HCT116 (cell line): ENCODE results near the gene PRMT7. TPM values are rescaled to one million over a fixed set of nuclear protein-coding genes. Genes with fewer than 3 reads are reported as not detected.

Experiments used
- ATAC-seq: fragments of 200-7000 bp; cut with Tn5 transposase; 2 replicates; pipeline ENCODE4 v1.9.1; 2020; ENCODE audit warnings: mild to moderate bottlenecking, moderate library complexity
- BruUV-seq: library from RNA; stranded (reverse); fragments of 400-500 nt; replicated peaks from 2 replicates; lab custom pipeline; 2021; lab: Mats Ljungman, UMichigan
- CTCF ChIA-PET: fragments of 300-600 bp; sonication (Branson Sonifier 250); formaldehyde crosslinking; loops from one replicate; lab custom pipeline; 2021; ENCODE audit warnings: antibody characterized with exemption; lab: Charles Lee
- POLR2A ChIA-PET: fragments of 300-600, 350-600 bp; sonication (Branson Sonifier 250); formaldehyde crosslinking; loops from one replicate; lab custom pipeline; 2021; ENCODE audit warnings: antibody characterized with exemption; lab: Charles Lee
- RAD21 ChIA-PET, 2 experiments: fragments of 300-600 bp; sonication (Branson Sonifier 250); formaldehyde crosslinking; loops; one replicate each; lab custom pipeline; 2023; ENCODE audit warnings: low total read pairs in 2 of 2; ENCODE audit not compliant: uncharacterized antibody in 2 of 2, unreplicated experiment in 2 of 2, low non-redundant PET in 1 of 2; lab: Charles Lee
- DNase-seq: peaks from one replicate; pipeline ENCODE4 v3.0.0-alpha.2; 2010; ENCODE audit warnings: low read depth, low spot score
- H2AFZ ChIP-seq: fragments of 200-600 bp; shearing (Covaris generic), sonication (generic); 2 replicates; pipeline ENCODE4 v1.6.1; 2017; ENCODE audit warnings: low read depth, mixed run types, mixed read lengths, antibody characterized with exemption, low read length; ENCODE audit not compliant: poor library complexity, severe bottlenecking
- H3K27ac ChIP-seq: 2 replicates; pipeline ENCODE4 v1.5.1; 2012; ENCODE audit warnings: low read depth, low read length
- H3K27me3 ChIP-seq: fragments of 200-600 bp; sonication (generic); 2 replicates; pipeline ENCODE4 v1.6.1; 2016; ENCODE audit warnings: mixed run types, low read length, mixed read lengths; ENCODE audit not compliant: insufficient read depth
- H3K36me3 ChIP-seq, 2 experiments: fragments of 200-500 bp in 1 of 2; fragments of 200-600 bp in 1 of 2; sonication (Bioruptor generic) in 1 of 2; sonication (generic) in 1 of 2; 2 replicates each; pipeline versions ENCODE4 v1.5.1 to v1.6.1; 2014 to 2016; ENCODE audit warnings: low read length in 2 of 2, inconsistent platforms in 1 of 2, mixed read lengths in 1 of 2, mixed run types in 1 of 2; ENCODE audit not compliant: insufficient read depth in 2 of 2, control insufficient read depth in 1 of 2
- H3K4me1 ChIP-seq, 2 experiments: fragments of 200-600 bp in 1 of 2; sonication (generic) in 1 of 2; 2 replicates each; pipeline versions ENCODE4 v1.5.1 to v1.6.1; 2012 to 2017; ENCODE audit warnings: low read length in 2 of 2, inconsistent platforms in 1 of 2, mild to moderate bottlenecking in 1 of 2, mixed read lengths in 1 of 2, mixed run types in 1 of 2, moderate library complexity in 1 of 2; ENCODE audit not compliant: insufficient read depth in 2 of 2, control insufficient read depth in 1 of 2
- H3K4me2 ChIP-seq: fragments of 200-600 bp; sonication (generic); 2 replicates; pipeline ENCODE4 v1.6.1; 2017; ENCODE audit warnings: mixed run types, low read length, mixed read lengths
- H3K4me3 ChIP-seq, 2 experiments: fragments of 200-600 bp in 1 of 2; sonication (generic) in 1 of 2; replicated peaks in 1 of 2; 2 replicates each; pipeline ENCODE4 v1.5.1; 2011 to 2016; ENCODE audit warnings: low read length in 2 of 2, control low read depth in 1 of 2, low read depth in 1 of 2, mild to moderate bottlenecking in 1 of 2, mixed read lengths in 1 of 2, mixed run types in 1 of 2
- H3K79me2 ChIP-seq: fragments of 200-600 bp; sonication (generic); 2 replicates; pipeline ENCODE4 v1.6.1; 2017; ENCODE audit warnings: mild to moderate bottlenecking, mixed run types, low read length, moderate library complexity, mixed read lengths; ENCODE audit not compliant: insufficient read depth
- H3K9ac ChIP-seq: fragments of 200-600 bp; sonication (generic); 2 replicates; pipeline ENCODE4 v1.6.1; 2016; ENCODE audit warnings: low read length, mixed read lengths
- H3K9me2 ChIP-seq: fragments of 200-600 bp; sonication (generic), shearing (Covaris generic); 2 replicates; pipeline ENCODE4 v1.6.1; 2017; ENCODE audit warnings: mixed run types, mild to moderate bottlenecking, moderate library complexity; ENCODE audit not compliant: insufficient read depth
- H3K9me3 ChIP-seq, 2 experiments: fragments of 200-500 bp in 1 of 2; fragments of 200-600 bp in 1 of 2; sonication (Bioruptor generic) in 1 of 2; sonication (generic) in 1 of 2; 2 replicates each; pipeline ENCODE4 v1.6.1; 2014 to 2017; ENCODE audit warnings: low read length in 2 of 2, mixed read lengths in 2 of 2, inconsistent platforms in 1 of 2, low read depth in 1 of 2, mild to moderate bottlenecking in 1 of 2, mixed run types in 1 of 2, moderate library complexity in 1 of 2; ENCODE audit not compliant: control insufficient read depth in 1 of 2, insufficient read depth in 1 of 2
- H4K20me1 ChIP-seq: fragments of 200-600 bp; sonication (generic), shearing (Covaris generic); 2 replicates; pipeline ENCODE4 v1.6.1; 2017; ENCODE audit warnings: mixed run types, mild to moderate bottlenecking, moderate library complexity; ENCODE audit not compliant: insufficient read depth
- CBX3 ChIP-seq: IDR thresholded peaks from 2 replicates; pipeline ENCODE4 v1.6.1; 2012; ENCODE audit warnings: low read depth
- EGR1 ChIP-seq: IDR thresholded peaks from 2 replicates; pipeline ENCODE4 v1.6.1; 2012; ENCODE audit warnings: low read depth
- ELF1 ChIP-seq: IDR thresholded peaks from 2 replicates; pipeline ENCODE4 v1.6.1; 2012; ENCODE audit warnings: low read depth, borderline replicate concordance
- JUND ChIP-seq: IDR thresholded peaks from 2 replicates; pipeline ENCODE4 v1.6.1; 2012
- POLR2A ChIP-seq: IDR thresholded peaks from 2 replicates; pipeline ENCODE4 v1.7.0; 2011; ENCODE audit warnings: borderline replicate concordance; ENCODE audit not compliant: insufficient read depth, insufficient read length; ENCODE audit errors: extremely low read depth
- RAD21 ChIP-seq: IDR thresholded peaks from 2 replicates; pipeline ENCODE4 v1.6.1; 2012; ENCODE audit warnings: low read depth, mild to moderate bottlenecking
- SIN3A ChIP-seq: IDR thresholded peaks from 2 replicates; pipeline ENCODE4 v1.6.1; 2012; ENCODE audit warnings: low read depth
- SRF ChIP-seq: IDR thresholded peaks from 2 replicates; pipeline ENCODE4 v1.6.1; 2012; ENCODE audit warnings: low read depth
- ZFX ChIP-seq: fragments of 450-650 bp; IDR thresholded peaks from 2 replicates; pipeline ENCODE4 v1.6.1; 2017
- ZNF274 ChIP-seq: fragments of 200-500 bp; sonication (Bioruptor generic); IDR thresholded peaks from 2 replicates; pipeline ENCODE4 v1.6.1; 2014; ENCODE audit warnings: mild to moderate bottlenecking, low read depth, low read length, inconsistent platforms
- intact Hi-C: fragments of 100-400 bp; cut with micrococcal nuclease; formaldehyde crosslinking; loops from 2 replicates; pipeline ENCODE4 v1.10.0; 2022
- total RNA-seq: library from RNA; stranded (reverse); gene quantifications from one replicate; pipeline ENCODE4 v1.2.1, GENCODE V29; 2021; ENCODE audit not compliant: unreplicated experiment
- TF ChIP-seq, protein P1 (sequence below): IDR thresholded peaks from 2 replicates; pipeline ENCODE4 v1.6.1; 2012
- TF ChIP-seq, protein P2 (sequence below): IDR thresholded peaks from 2 replicates; pipeline ENCODE4 v1.6.1; 2012; ENCODE audit warnings: low read depth
- TF ChIP-seq, protein P3 (sequence below), 3 experiments: fragments of 200-600 bp in 1 of 3; sonication (generic) in 1 of 3; IDR thresholded peaks in 2 of 3; conservative IDR thresholded peaks in 1 of 3; 2 replicates each; pipeline ENCODE4 v1.5.1; 2012 to 2017; ENCODE audit warnings: low read depth in 2 of 3, low read length in 2 of 3, antibody characterized with exemption in 1 of 3, borderline replicate concordance in 1 of 3, control low read depth in 1 of 3, mild to moderate bottlenecking in 1 of 3, mixed read lengths in 1 of 3, mixed run types in 1 of 3, moderate library complexity in 1 of 3; ENCODE audit not compliant: insufficient read depth in 1 of 3

PRMT7 gene
- total RNA-seq, 1 experiment from 2014 or later: 34.4 TPM

GRCh38 chr16:68331879-68332410, 21.1 kb downstream of the PRMT7 start:
- ATAC-seq: no peak
- Histone ChIP-seq H4K20me1 (no peaks in the 10 kb centered on the region), H3K4me3 (no peak overlapping the region), H3K4me1 (peaks cover 6 to 7% of the 10 kb centered on the region in 2 experiments; a peak in 3 of 4 replicates), H3K4me2 (no peak overlapping the region), H3K9ac (no peak overlapping the region), H3K9me2 (no peaks in the 10 kb centered on the region), H3K79me2 (no peaks in the 10 kb centered on the region), H3K27ac (no peak overlapping the region), H3K36me3 (peaks cover 3 to 5% of the 10 kb centered on the region in 2 experiments; a peak in 1 of 4 replicates), H3K27me3 (no peaks in the 10 kb centered on the region), H3K9me3 (no peaks in the 10 kb centered on the region), H2AFZ (no peak overlapping the region)
- BruUV-seq: no TSS peak
- TF ChIP-seq EGR1 (no peak), RAD21 (no peak), SRF (no peak), ZNF274 (no peak), POLR2A (no peak), JUND (no peak)
- TF ChIP-seq, protein P1, sequence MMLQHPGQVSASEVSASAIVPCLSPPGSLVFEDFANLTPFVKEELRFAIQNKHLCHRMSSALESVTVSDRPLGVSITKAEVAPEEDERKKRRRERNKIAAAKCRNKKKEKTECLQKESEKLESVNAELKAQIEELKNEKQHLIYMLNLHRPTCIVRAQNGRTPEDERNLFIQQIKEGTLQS: no peak
- POLR2A ChIA-PET: no interaction called here
- CTCF ChIA-PET: no interaction called here
- intact Hi-C loops: no loop called here
- no peak for DNase-seq
- RAD21 ChIA-PET: interaction anchor here in 1 of 2 experiments (0.6 kb wide), 1 partner anchor 811 kb away, joined by 3 read pairs; no protein-coding TSS in a partner anchor

DNA sequence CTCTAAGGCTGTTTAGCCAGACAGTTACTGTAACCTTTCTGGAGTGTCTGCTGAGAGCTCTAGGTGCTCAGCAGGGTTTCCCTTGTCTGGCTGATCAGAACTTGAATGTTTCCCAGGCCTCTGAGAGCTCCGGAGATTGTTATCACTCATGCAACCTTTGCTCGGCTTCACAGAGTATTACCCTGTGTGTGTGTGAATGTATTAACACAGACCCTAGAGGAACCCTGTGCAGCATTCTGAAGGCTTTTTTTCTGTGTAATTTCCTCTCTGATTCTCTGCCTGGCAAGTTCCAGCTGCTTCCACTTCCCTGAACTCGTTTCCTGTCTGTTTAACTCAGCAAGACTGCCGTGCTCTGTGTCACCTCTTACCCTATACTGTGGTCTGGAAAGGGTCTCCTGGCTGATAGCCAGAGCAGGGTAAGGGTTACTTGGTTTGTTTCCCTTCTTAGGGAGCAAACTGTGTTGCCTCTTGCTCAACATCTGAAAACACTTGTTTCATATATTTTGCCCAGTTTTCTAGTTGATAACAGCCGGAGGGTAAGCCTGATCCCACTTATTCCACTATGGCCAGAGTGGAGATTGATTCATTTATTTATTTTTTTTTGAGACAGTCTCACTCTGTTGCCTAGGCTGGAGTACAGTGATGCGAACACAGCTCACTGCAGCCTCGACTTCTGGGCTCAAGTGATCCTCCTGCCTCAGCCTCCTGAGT, 21.7 kb downstream of the PRMT7 start:
- intact Hi-C loops: no loop called here
- Histone ChIP-seq H3K4me3 (no peak overlapping the region), H3K36me3 (peaks cover 4 to 12% of the 10 kb centered on the region in 2 experiments; a peak in 2 of 4 replicates), H3K79me2 (no peaks in the 10 kb centered on the region), H2AFZ (no peak overlapping the region), H3K9me2 (no peaks in the 10 kb centered on the region), H3K9me3 (no peaks in the 10 kb centered on the region), H3K4me2 (no peak overlapping the region), H3K27me3 (no peaks in the 10 kb centered on the region), H4K20me1 (no peaks in the 10 kb centered on the region), H3K9ac (no peak overlapping the region), H3K4me1 (peaks cover 6 to 7% of the 10 kb centered on the region in 2 experiments; a peak in 3 of 4 replicates), H3K27ac (no peak overlapping the region)
- no TSS peak for BruUV-seq
- CTCF ChIA-PET: no interaction called here
- POLR2A ChIA-PET: no interaction called here
- ATAC-seq (no peak), DNase-seq (no peak)
- RAD21 ChIA-PET: no interaction called here
- no peak for TF ChIP-seq ZFX
- TF ChIP-seq, protein P1: no peak
- no peak for TF ChIP-seq SIN3A
- TF ChIP-seq POLR2A: no peak
- TF ChIP-seq, protein P2, sequence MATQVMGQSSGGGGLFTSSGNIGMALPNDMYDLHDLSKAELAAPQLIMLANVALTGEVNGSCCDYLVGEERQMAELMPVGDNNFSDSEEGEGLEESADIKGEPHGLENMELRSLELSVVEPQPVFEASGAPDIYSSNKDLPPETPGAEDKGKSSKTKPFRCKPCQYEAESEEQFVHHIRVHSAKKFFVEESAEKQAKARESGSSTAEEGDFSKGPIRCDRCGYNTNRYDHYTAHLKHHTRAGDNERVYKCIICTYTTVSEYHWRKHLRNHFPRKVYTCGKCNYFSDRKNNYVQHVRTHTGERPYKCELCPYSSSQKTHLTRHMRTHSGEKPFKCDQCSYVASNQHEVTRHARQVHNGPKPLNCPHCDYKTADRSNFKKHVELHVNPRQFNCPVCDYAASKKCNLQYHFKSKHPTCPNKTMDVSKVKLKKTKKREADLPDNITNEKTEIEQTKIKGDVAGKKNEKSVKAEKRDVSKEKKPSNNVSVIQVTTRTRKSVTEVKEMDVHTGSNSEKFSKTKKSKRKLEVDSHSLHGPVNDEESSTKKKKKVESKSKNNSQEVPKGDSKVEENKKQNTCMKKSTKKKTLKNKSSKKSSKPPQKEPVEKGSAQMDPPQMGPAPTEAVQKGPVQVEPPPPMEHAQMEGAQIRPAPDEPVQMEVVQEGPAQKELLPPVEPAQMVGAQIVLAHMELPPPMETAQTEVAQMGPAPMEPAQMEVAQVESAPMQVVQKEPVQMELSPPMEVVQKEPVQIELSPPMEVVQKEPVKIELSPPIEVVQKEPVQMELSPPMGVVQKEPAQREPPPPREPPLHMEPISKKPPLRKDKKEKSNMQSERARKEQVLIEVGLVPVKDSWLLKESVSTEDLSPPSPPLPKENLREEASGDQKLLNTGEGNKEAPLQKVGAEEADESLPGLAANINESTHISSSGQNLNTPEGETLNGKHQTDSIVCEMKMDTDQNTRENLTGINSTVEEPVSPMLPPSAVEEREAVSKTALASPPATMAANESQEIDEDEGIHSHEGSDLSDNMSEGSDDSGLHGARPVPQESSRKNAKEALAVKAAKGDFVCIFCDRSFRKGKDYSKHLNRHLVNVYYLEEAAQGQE: no peak
- TF ChIP-seq RAD21: no peak
- TF ChIP-seq ZNF274: no peak
- no peak for TF ChIP-seq JUND
- no peak for TF ChIP-seq ELF1
- TF ChIP-seq CBX3: no peak
- TF ChIP-seq SRF: no peak
- TF ChIP-seq, protein P3, sequence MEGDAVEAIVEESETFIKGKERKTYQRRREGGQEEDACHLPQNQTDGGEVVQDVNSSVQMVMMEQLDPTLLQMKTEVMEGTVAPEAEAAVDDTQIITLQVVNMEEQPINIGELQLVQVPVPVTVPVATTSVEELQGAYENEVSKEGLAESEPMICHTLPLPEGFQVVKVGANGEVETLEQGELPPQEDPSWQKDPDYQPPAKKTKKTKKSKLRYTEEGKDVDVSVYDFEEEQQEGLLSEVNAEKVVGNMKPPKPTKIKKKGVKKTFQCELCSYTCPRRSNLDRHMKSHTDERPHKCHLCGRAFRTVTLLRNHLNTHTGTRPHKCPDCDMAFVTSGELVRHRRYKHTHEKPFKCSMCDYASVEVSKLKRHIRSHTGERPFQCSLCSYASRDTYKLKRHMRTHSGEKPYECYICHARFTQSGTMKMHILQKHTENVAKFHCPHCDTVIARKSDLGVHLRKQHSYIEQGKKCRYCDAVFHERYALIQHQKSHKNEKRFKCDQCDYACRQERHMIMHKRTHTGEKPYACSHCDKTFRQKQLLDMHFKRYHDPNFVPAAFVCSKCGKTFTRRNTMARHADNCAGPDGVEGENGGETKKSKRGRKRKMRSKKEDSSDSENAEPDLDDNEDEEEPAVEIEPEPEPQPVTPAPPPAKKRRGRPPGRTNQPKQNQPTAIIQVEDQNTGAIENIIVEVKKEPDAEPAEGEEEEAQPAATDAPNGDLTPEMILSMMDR (IDR thresholded peaks at IDR 0.05 in 2 of 3, conservative IDR thresholded peaks at IDR 0.05 in 1 of 3; ENCODE audit: borderline replicate concordance in 1 of 3, insufficient read depth in 1 of 3, low read depth in 2 of 3, low read length in 2 of 3): no peak
